AG04449 (cell line): ENCODE data around the gene MCM9.

Experiments used
- CTCF ChIA-PET: fragments of 350-600 bp; formaldehyde crosslinking; extraction: SDS; loops from one replicate; lab custom pipeline; 2021; ENCODE audit warnings: antibody characterized with exemption; lab: Yijun Ruan, JAX
- POLR2A ChIA-PET: fragments of 400-600, 350-600 bp; formaldehyde crosslinking; extraction: SDS; loops from one replicate; lab custom pipeline; 2020; ENCODE audit warnings: antibody characterized with exemption, inconsistent platforms; lab: Yijun Ruan, JAX
- DNase-seq: peaks from one replicate; pipeline ENCODE4 v3.0.0-alpha.2; 2010; ENCODE audit warnings: low read depth, low spot score
- H3K4me3 ChIP-seq: 2 replicates; pipeline ENCODE4 v1.5.1; 2011; ENCODE audit warnings: low read depth, mild to moderate bottlenecking, control low read depth, low read length
- CTCF ChIP-seq: IDR thresholded peaks from one replicate; pipeline ENCODE4 v1.5.1; 2011; ENCODE audit warnings: mild to moderate bottlenecking, moderate library complexity, low read length, control low read depth, inconsistent platforms; ENCODE audit not compliant: insufficient read depth; ENCODE audit errors: missing control alignments

Gene MCM9

DNA sequence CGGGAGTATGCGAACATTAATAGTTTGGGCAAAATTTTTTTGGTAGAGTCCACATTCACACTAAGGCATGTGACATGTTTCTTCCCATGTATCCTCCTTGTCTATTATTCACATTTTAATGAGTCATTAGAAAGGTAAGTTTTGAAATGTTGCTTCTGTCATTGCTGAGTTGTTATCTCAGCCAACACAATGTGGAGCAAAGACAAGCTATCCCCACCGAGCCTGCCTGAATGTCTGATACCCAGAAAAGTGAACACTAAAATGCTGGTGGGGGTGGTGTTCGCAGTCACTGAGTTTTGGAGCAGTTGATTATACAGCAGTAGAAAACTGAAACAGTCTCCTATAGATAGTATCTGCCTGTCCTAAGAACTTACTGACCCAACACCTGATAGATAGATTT lies 109.3 kb downstream of the MCM9 start:
- CTCF ChIA-PET: no interaction called here
- no peak for TF ChIP-seq CTCF
- POLR2A ChIA-PET: no interaction called here
- DNase-seq: no peak
- H3K4me3 ChIP-seq: no peak overlapping the region

DNA sequence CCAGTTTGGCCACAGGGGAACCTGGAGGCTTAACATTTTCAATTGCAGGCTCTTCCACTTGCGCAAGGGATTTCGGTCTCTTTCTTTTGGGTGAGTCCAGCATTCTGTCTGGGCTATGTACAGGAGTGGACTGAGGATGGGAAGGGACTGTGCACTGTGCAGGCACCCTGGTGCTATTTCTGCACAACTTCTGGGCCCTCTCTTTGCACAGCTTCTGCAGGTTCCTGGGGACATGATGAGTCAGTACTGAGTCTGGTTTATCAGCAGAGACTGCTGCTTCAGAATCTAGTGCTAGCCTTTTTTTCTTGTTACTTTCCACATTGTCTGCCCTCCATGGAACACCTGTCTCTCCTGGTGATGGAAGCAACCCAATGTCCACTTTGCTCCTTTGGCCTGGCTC lies 119.5 kb downstream of the MCM9 start:
- ChIA-PET CTCF (interaction anchor here (1.8 kb wide), 1 partner anchor 13 kb away, joined by 6 read pairs; no protein-coding TSS in a partner anchor), POLR2A (no interaction called here)
- TF ChIP-seq CTCF: no peak
- DNase-seq: no peak
- H3K4me3 ChIP-seq: no peak overlapping the region

GRCh38 chr6:118813775-118814174 lies 121.2 kb downstream of the MCM9 start:
- CTCF ChIA-PET: interaction anchor here (1.3 to 4.0 kb wide), 3 partner anchors 11 to 13 kb away, joined by 3 to 23 read pairs (median 6); no protein-coding TSS in a partner anchor
- peak; percentile 12 for DNase-seq
- POLR2A ChIA-PET: no interaction called here
- no peak for TF ChIP-seq CTCF
- H3K4me3 ChIP-seq: no peak overlapping the region

- TF ChIP-seq CTCF: no peak
- no peak for DNase-seq
- H3K4me3 ChIP-seq: no peak overlapping the region
- ChIA-PET POLR2A (no interaction called here), CTCF (interaction anchor here (0.8 to 4.0 kb wide), 3 partner anchors 10 to 530 kb away, joined by 3 to 23 read pairs (median 3); no protein-coding TSS in a partner anchor)
These were observed 122.0 kb downstream of the MCM9 start for GRCh38 chr6:118812970-118813369.

GRCh38 chr6:118810420-118811027 lies 124.4 kb downstream of the MCM9 start:
- ChIA-PET POLR2A (no interaction called here), CTCF (interaction anchor here (1.7 to 4.0 kb wide), 3 partner anchors 10 to 14 kb away, joined by 3 to 23 read pairs (median 15); no protein-coding TSS in a partner anchor)
- TF ChIP-seq CTCF: no peak
- no peak for DNase-seq
- H3K4me3 ChIP-seq: no peak overlapping the region

GRCh38 chr6:118808793-118809638 lies 125.9 kb downstream of the MCM9 start:
- TF ChIP-seq CTCF: no peak
- CTCF ChIA-PET: interaction anchor here (1.9 kb wide), 1 partner anchor 9 kb away, joined by 15 read pairs; no protein-coding TSS in a partner anchor
- DNase-seq: no peak
- H3K4me3 ChIP-seq: no peak overlapping the region
- POLR2A ChIA-PET: no interaction called here
